ENCODE results near the gene PCDHA3.

GRCh38 chr5:140808889-140809291 is 8.0 kb downstream of the PCDHA3 start:
- TF ChIP-seq CTCF (conservative IDR thresholded peaks at IDR 0.05 in 1 of 2, IDR thresholded peaks at IDR 0.05 in 1 of 2; ENCODE audit: low read depth in 1 of 2, low read length in 2 of 2), result no peak
- no peak for TF ChIP-seq EZH2 (IDR thresholded peaks at IDR 0.05; ENCODE audit: low read length, missing control alignments)

All from fibroblast of lung (primary cell).